CD4-positive, alpha-beta T cell (primary cell): ENCODE data around the gene RGS17. TPM values are rescaled to one million over a fixed set of nuclear protein-coding genes. Genes with fewer than 3 reads are reported as not detected.

Experiments
- ATAC-seq: fragments of 200-7000 bp; cut with Tn5 transposase; one replicate; pipeline ENCODE4 v1.10.0; 2022; ENCODE audit warnings: mild to moderate bottlenecking; ENCODE audit not compliant: poor library complexity
- CTCF ChIA-PET: fragments of 350-600 bp; sonication (Branson Sonifier 250); formaldehyde crosslinking; loops from one replicate; lab custom pipeline; 2021; ENCODE audit warnings: antibody characterized with exemption, inconsistent platforms; lab: Charles Lee
- POLR2A ChIA-PET: fragments of 350-600 bp; sonication (Branson Sonifier 250); formaldehyde crosslinking; loops from one replicate; lab custom pipeline; 2021; ENCODE audit warnings: antibody characterized with exemption, inconsistent platforms; lab: Charles Lee
- DNase-seq, 14 experiments: peaks; one replicate each; pipeline ENCODE4 v3.0.0-alpha.2; 2013 to 2020; ENCODE audit warnings: mixed read lengths in 2 of 14
- H3K27ac ChIP-seq, 2 donors: one replicate each; pipeline versions ENCODE4 v1.5.1 to v1.7.0; 2013; ENCODE audit warnings: low read length in 2 of 2, low read depth in 1 of 2, mild to moderate bottlenecking in 1 of 2
- H3K27me3 ChIP-seq, 2 experiments: 1 replicate in 1 of 2; 2 replicates in 1 of 2; pipeline versions ENCODE4 v1.6.1 to v1.7.0; 2013; ENCODE audit warnings: low read length in 2 of 2, control low read depth in 1 of 2, mild to moderate bottlenecking in 1 of 2, moderate library complexity in 1 of 2; ENCODE audit not compliant: insufficient read depth in 2 of 2, control insufficient read depth in 1 of 2
- H3K36me3 ChIP-seq: one replicate; pipeline ENCODE4 v1.6.1; 2013; ENCODE audit warnings: low read length, control low read depth; ENCODE audit not compliant: insufficient read depth
- H3K4me1 ChIP-seq: one replicate; pipeline ENCODE4 v1.6.1; 2013; ENCODE audit warnings: low read length, control low read depth; ENCODE audit not compliant: insufficient read depth
- H3K4me3 ChIP-seq: one replicate; pipeline ENCODE4 v1.5.1; 2013; ENCODE audit warnings: mild to moderate bottlenecking, low read length, moderate library complexity
- H3K9me3 ChIP-seq, 2 experiments: 1 replicate in 1 of 2; 2 replicates in 1 of 2; pipeline versions ENCODE4 v1.6.1 to v1.7.0; 2013; ENCODE audit warnings: low read length in 2 of 2, mild to moderate bottlenecking in 2 of 2, control low read depth in 1 of 2, moderate library complexity in 1 of 2; ENCODE audit not compliant: control insufficient read depth in 1 of 2, insufficient read depth in 1 of 2
- H3K27ac Mint-ChIP-seq: one replicate; pipeline ENCODE4 v1.8.0; 2020; ENCODE audit warnings: mixed read lengths
- H3K27me3 Mint-ChIP-seq: one replicate; pipeline ENCODE4 v1.8.0; 2021; ENCODE audit warnings: mixed read lengths
- H3K36me3 Mint-ChIP-seq: one replicate; pipeline ENCODE4 v1.8.0; 2021; ENCODE audit warnings: low read depth, mixed read lengths
- H3K4me1 Mint-ChIP-seq: one replicate; pipeline ENCODE4 v1.8.0; 2021; ENCODE audit warnings: low read depth, mixed read lengths
- H3K4me3 Mint-ChIP-seq: one replicate; pipeline ENCODE4 v1.8.0; 2020; ENCODE audit warnings: mild to moderate bottlenecking, mixed read lengths
- H3K9me3 Mint-ChIP-seq: one replicate; pipeline ENCODE4 v1.8.0; 2020; ENCODE audit warnings: mixed read lengths
- intact Hi-C, 2 experiments: fragments of 100-400 bp; cut with DNase I in 1 of 2; cut with micrococcal nuclease in 1 of 2; formaldehyde crosslinking; loops; one replicate each; pipeline versions ENCODE4 v1.15.1 to v1.9.0; 2023 to 2025; cut with DNase I, micrococcal nuclease
- total RNA-seq, 174 experiments: library from RNA in 2 of 174; stranded (reverse) in 2 of 174; gene quantifications; one replicate each; pipeline ENCODE4 v1.2.3 and lab custom pipeline; 2021 to 2026
- TF ChIP-seq, protein P1 (sequence below): fragments of 200-600 bp; IDR thresholded peaks from one replicate; pipeline ENCODE4 v1.8.0; 2022; ENCODE audit warnings: antibody characterized with exemption, mild to moderate bottlenecking

RGS17 gene
- total RNA-seq, 2 experiments from 2014 or later = not detected

GRCh38 chr6:153087436-153087835, 43.6 kb downstream of the RGS17 start:
- H3K4me3 ChIP-seq = no peak overlapping the region
- H3K9me3 ChIP-seq = no peaks in the 10 kb centered on the region
- Mint-ChIP-seq H3K36me3 (no peaks in the 10 kb centered on the region), H3K27ac (no peak overlapping the region), H3K4me3 (no peak overlapping the region), H3K9me3 (no peaks in the 10 kb centered on the region), H3K27me3 (peaks cover 14% of the 10 kb centered on the region), H3K4me1 (no peaks in the 10 kb centered on the region)
- no peaks in the 10 kb centered on the region for H3K4me1 ChIP-seq
- H3K27me3 ChIP-seq = peaks cover 0 to 5% of the 10 kb centered on the region in 2 experiments
- ATAC-seq = no peak
- TF ChIP-seq, protein P1, sequence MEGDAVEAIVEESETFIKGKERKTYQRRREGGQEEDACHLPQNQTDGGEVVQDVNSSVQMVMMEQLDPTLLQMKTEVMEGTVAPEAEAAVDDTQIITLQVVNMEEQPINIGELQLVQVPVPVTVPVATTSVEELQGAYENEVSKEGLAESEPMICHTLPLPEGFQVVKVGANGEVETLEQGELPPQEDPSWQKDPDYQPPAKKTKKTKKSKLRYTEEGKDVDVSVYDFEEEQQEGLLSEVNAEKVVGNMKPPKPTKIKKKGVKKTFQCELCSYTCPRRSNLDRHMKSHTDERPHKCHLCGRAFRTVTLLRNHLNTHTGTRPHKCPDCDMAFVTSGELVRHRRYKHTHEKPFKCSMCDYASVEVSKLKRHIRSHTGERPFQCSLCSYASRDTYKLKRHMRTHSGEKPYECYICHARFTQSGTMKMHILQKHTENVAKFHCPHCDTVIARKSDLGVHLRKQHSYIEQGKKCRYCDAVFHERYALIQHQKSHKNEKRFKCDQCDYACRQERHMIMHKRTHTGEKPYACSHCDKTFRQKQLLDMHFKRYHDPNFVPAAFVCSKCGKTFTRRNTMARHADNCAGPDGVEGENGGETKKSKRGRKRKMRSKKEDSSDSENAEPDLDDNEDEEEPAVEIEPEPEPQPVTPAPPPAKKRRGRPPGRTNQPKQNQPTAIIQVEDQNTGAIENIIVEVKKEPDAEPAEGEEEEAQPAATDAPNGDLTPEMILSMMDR = no peak
- POLR2A ChIA-PET = no interaction called here
- H3K36me3 ChIP-seq = no peaks in the 10 kb centered on the region
- CTCF ChIA-PET = no interaction called here
- intact Hi-C loops = no loop called here
- H3K27ac ChIP-seq = no peak overlapping the region
- no peak for DNase-seq

- Mint-ChIP-seq H3K27me3 (peaks cover 21% of the 10 kb centered on the region), H3K4me1 (no peaks in the 10 kb centered on the region), H3K4me3 (no peak overlapping the region), H3K36me3 (no peaks in the 10 kb centered on the region), H3K27ac (no peak overlapping the region), H3K9me3 (no peaks in the 10 kb centered on the region)
- ATAC-seq = no peak
- H3K4me1 ChIP-seq = no peaks in the 10 kb centered on the region
- ChIA-PET POLR2A (no interaction called here), CTCF (interaction anchor here (0.5 kb wide), 1 partner anchor 445 kb away, joined by 4 read pairs; no protein-coding TSS in a partner anchor)
- TF ChIP-seq, protein P1 = no peak
- no peak overlapping the region for H3K4me3 ChIP-seq
- no peaks in the 10 kb centered on the region for H3K36me3 ChIP-seq
- intact Hi-C loops = no loop called here
- H3K27me3 ChIP-seq = peaks cover 0 to 5% of the 10 kb centered on the region in 2 experiments
- DNase-seq = no peak
- H3K27ac ChIP-seq = no peak overlapping the region
- H3K9me3 ChIP-seq = no peaks in the 10 kb centered on the region
Observed at GRCh38 chr6:153086225-153086990, 44.7 kb downstream of the RGS17 start.

- Mint-ChIP-seq H3K4me1 (no peaks in the 10 kb centered on the region), H3K4me3 (no peak overlapping the region), H3K27me3 (peaks cover 21% of the 10 kb centered on the region), H3K27ac (no peak overlapping the region), H3K36me3 (no peaks in the 10 kb centered on the region), H3K9me3 (no peaks in the 10 kb centered on the region)
- peaks cover 0 to 5% of the 10 kb centered on the region in 2 experiments for H3K27me3 ChIP-seq
- intact Hi-C loops = no loop called here
- CTCF ChIA-PET = interaction anchor here (1.0 kb wide), 1 partner anchor 8 kb away, joined by 3 read pairs; no protein-coding TSS in a partner anchor
- no peak overlapping the region for H3K27ac ChIP-seq
- H3K9me3 ChIP-seq = no peaks in the 10 kb centered on the region
- DNase-seq = no peak
- no peaks in the 10 kb centered on the region for H3K4me1 ChIP-seq
- POLR2A ChIA-PET = no interaction called here
- TF ChIP-seq, protein P1 = no peak
- no peak overlapping the region for H3K4me3 ChIP-seq
- H3K36me3 ChIP-seq = no peaks in the 10 kb centered on the region
- no peak for ATAC-seq
Observed at GRCh38 chr6:153085239-153085638, 45.8 kb downstream of the RGS17 start.
